Gastroesophageal sphincter (tissue), 4 donors: ENCODE results near the gene NT5M. TPM values are rescaled to one million over a fixed set of nuclear protein-coding genes. Genes with fewer than 3 reads are reported as not detected.

Source experiments
- ATAC-seq: fragments of 150-250 bp; one replicate; pipeline ENCODE4 v1.9.1; 2016; ENCODE audit warnings: mild to moderate bottlenecking, moderate library complexity
- H3K27ac ChIP-seq, 4 donors: fragments of 200-600 bp; sonication (generic) in 3 of 4; 1 replicate in 3 of 4; 2 replicates in 1 of 4; pipeline ENCODE4 v1.5.1; 2016 to 2019
- H3K27me3 ChIP-seq: fragments of 200-600 bp; sonication (generic); one replicate; pipeline ENCODE4 v1.5.1; 2019
- H3K36me3 ChIP-seq, 2 donors: fragments of 200-600 bp; sonication (generic); one replicate each; pipeline ENCODE4 v1.5.1; 2019; ENCODE audit warnings: control low read depth in 1 of 2
- H3K4me1 ChIP-seq, 3 donors: fragments of 200-600 bp; sonication (generic); 1 replicate in 2 of 3; 2 replicates in 1 of 3; pipeline ENCODE4 v1.5.1; 2016 to 2019; ENCODE audit warnings: control low read depth in 2 of 3
- H3K4me3 ChIP-seq, 2 donors: fragments of 200-600 bp; sonication (generic); one replicate each; pipeline ENCODE4 v1.5.1; 2019; ENCODE audit warnings: mild to moderate bottlenecking in 1 of 2, moderate library complexity in 1 of 2
- H3K9me3 ChIP-seq, 3 donors: fragments of 200-600 bp; sonication (generic); one replicate each; pipeline ENCODE4 v1.5.1; 2017 to 2019; ENCODE audit warnings: control low read depth in 2 of 3
- CTCF ChIP-seq, 4 experiments: fragments of 200-600 bp in 2 of 4; fragments of 450-650 bp in 2 of 4; sonication (generic) in 1 of 4; IDR thresholded peaks; one replicate each; pipeline ENCODE4 v1.5.1; 2017 to 2019; ENCODE audit warnings: antibody characterized with exemption in 4 of 4, mild to moderate bottlenecking in 2 of 4, moderate library complexity in 2 of 4
- EP300 ChIP-seq: sonication (generic); formaldehyde crosslinking; IDR thresholded peaks from one replicate; pipeline ENCODE4 v1.6.1; 2017; ENCODE audit warnings: antibody characterized with exemption, mild to moderate bottlenecking
- POLR2A ChIP-seq, 2 donors: fragments of 450-650 bp; IDR thresholded peaks; one replicate each; pipeline ENCODE4 v1.6.1; 2017; ENCODE audit warnings: antibody characterized with exemption in 2 of 2, mild to moderate bottlenecking in 2 of 2, moderate library complexity in 1 of 2
- POLR2AphosphoS5 ChIP-seq: sonication (generic); formaldehyde crosslinking; IDR thresholded peaks from one replicate; pipeline ENCODE4 v1.6.1; 2017; ENCODE audit warnings: antibody characterized with exemption
- whole genome bisulfite sequencing, 2 donors: methylation state at CpG; one replicate each; pipeline ENCODE4 v1.1.5; 2018; ENCODE audit warnings: low coverage in 1 of 2; 5-methylcytosine and 5-hydroxymethylcytosine counted together
- total RNA-seq, 4 donors: library from RNA; depleted of rRNA; stranded (reverse); fragments of >200 nt; gene quantifications; one replicate each; pipeline ENCODE4 v1.1.0, GENCODE V29; 2016

The NT5M gene
- total RNA-seq, 4 donors from 2014 or later, result 2.3 to 9.0 (median 4.5) TPM

GRCh38 chr17:17343160-17343735, 40.1 kb downstream of the NT5M start:
- Histone ChIP-seq H3K4me1 (no peaks in the 10 kb centered on the region), H3K9me3 (no peaks in the 10 kb centered on the region), H3K27ac (no peak overlapping the region), H3K27me3 (no peaks in the 10 kb centered on the region), H3K36me3 (peaks cover 0 to 60% of the 10 kb centered on the region in 2 donors), H3K4me3 (no peak overlapping the region)
- WGBS, 2 donors, result 84 to 95% methylated on average over 4 to 9 of the region's 13 CpGs
- no peak for ATAC-seq
- TF ChIP-seq POLR2AphosphoS5, result no peak

- WGBS, 2 donors, result 93% methylated on average over 3 of the region's 14 CpGs; no CpG with 5 or more reads in 1 of the 2 donors
- no peak overlapping the region for H3K27ac ChIP-seq
- no peaks in the 10 kb centered on the region for H3K9me3 ChIP-seq
- no peak overlapping the region for H3K4me3 ChIP-seq
- ATAC-seq, result no peak
- H3K36me3 ChIP-seq, result peaks cover 0 to 60% of the 10 kb centered on the region in 2 donors
- no peaks in the 10 kb centered on the region for H3K27me3 ChIP-seq
- TF ChIP-seq POLR2A (IDR thresholded peaks at IDR 0.05) (no peak), EP300 (no peak), POLR2AphosphoS5 (no peak), CTCF (IDR thresholded peaks at IDR 0.05) (no peak)
- H3K4me1 ChIP-seq, result no peaks in the 10 kb centered on the region
These were observed 40.8 kb downstream of the NT5M start for GRCh38 chr17:17343896-17344506.

GRCh38 chr17:17344507-17345293, 41.5 kb downstream of the NT5M start:
- H3K9me3 ChIP-seq, result no peaks in the 10 kb centered on the region
- H3K4me1 ChIP-seq, result no peaks in the 10 kb centered on the region
- peaks cover 0 to 60% of the 10 kb centered on the region in 2 donors for H3K36me3 ChIP-seq
- WGBS, 2 donors, result 79% methylated on average over 2 of the region's 14 CpGs; no CpG with 5 or more reads in 1 of the 2 donors
- TF ChIP-seq CTCF (IDR thresholded peaks at IDR 0.05) (no peak), POLR2AphosphoS5 (no peak), EP300 (no peak)
- no peak overlapping the region for H3K4me3 ChIP-seq
- ATAC-seq, result no peak
- H3K27ac ChIP-seq, result no peak overlapping the region
- H3K27me3 ChIP-seq, result no peaks in the 10 kb centered on the region

- WGBS, 2 donors, result 88 to 100% methylated on average over 4 of the region's 4 CpGs
- H3K4me3 ChIP-seq, result no peak overlapping the region
- no peaks in the 10 kb centered on the region for H3K27me3 ChIP-seq
- H3K4me1 ChIP-seq, result no peaks in the 10 kb centered on the region
- TF ChIP-seq POLR2A (IDR thresholded peaks at IDR 0.05), result no peak
- no peak for TF ChIP-seq POLR2AphosphoS5
- no peak for TF ChIP-seq EP300
- TF ChIP-seq CTCF (IDR thresholded peaks at IDR 0.05), result no peak
- H3K9me3 ChIP-seq, result no peaks in the 10 kb centered on the region
- peaks cover 0 to 60% of the 10 kb centered on the region in 2 donors for H3K36me3 ChIP-seq
- no peak overlapping the region for H3K27ac ChIP-seq
- no peak for ATAC-seq
These were observed 42.1 kb downstream of the NT5M start for GRCh38 chr17:17345294-17345597.

GRCh38 chr17:17345686-17346427, 42.7 kb downstream of the NT5M start:
- peaks cover 5% of the 10 kb centered on the region for H3K27me3 ChIP-seq
- ATAC-seq, result no peak
- H3K27ac ChIP-seq, result no peak overlapping the region
- H3K4me1 ChIP-seq, result no peaks in the 10 kb centered on the region
- no peak overlapping the region for H3K4me3 ChIP-seq
- no peak for TF ChIP-seq POLR2AphosphoS5
- no peak for TF ChIP-seq POLR2A (IDR thresholded peaks at IDR 0.05)
- no peak for TF ChIP-seq EP300
- no peak for TF ChIP-seq CTCF (IDR thresholded peaks at IDR 0.05)
- peaks cover 0 to 60% of the 10 kb centered on the region in 2 donors for H3K36me3 ChIP-seq
- H3K9me3 ChIP-seq, result no peaks in the 10 kb centered on the region
- WGBS, 2 donors, result 83 to 90% methylated on average over 5 to 7 of the region's 14 CpGs
